Endothelial cell of umbilical vein (primary cell): ENCODE results near the gene SLC38A11. TPM values are rescaled to one million over a fixed set of nuclear protein-coding genes. Genes with fewer than 3 reads are reported as not detected.
"Not testable (repeated sequence)": the region's sequence is repeated elsewhere in the genome, so short reads cannot be mapped to it uniquely, and the experiment has no call there.

Experiments used
- BruUV-seq: library from RNA; stranded (reverse); fragments of 400-500 nt; replicated peaks from 2 replicates; lab custom pipeline; 2021; lab: Mats Ljungman, UMichigan
- CTCF ChIA-PET: fragments of 300-600, 350-600 bp; sonication (Branson Sonifier 250); formaldehyde crosslinking; loops from one replicate; lab custom pipeline; 2021; ENCODE audit warnings: antibody characterized with exemption, inconsistent platforms; lab: Charles Lee
- POLR2A ChIA-PET: fragments of 300-600, 350-600 bp; sonication (Branson Sonifier 250); formaldehyde crosslinking; loops from one replicate; lab custom pipeline; 2021; ENCODE audit warnings: antibody characterized with exemption, inconsistent platforms; lab: Charles Lee
- DNase-seq: peaks from one replicate; pipeline ENCODE4 v3.0.0-alpha.2; 2011; ENCODE audit warnings: low read depth, low spot score
- FAIRE-seq: peaks from 2 replicates; lab custom pipeline; 2011; peaks lifted over from hg19 to GRCh38; lab: Jason Lieb, UNC
- H2AFZ ChIP-seq: 2 replicates; pipeline ENCODE4 v1.6.0; 2012; ENCODE audit warnings: low read depth, low read length, control low read depth, inconsistent platforms
- H3K27ac ChIP-seq: 2 replicates; pipeline ENCODE4 v1.5.1; 2011; ENCODE audit warnings: low read depth, mild to moderate bottlenecking, control low read depth, low read length, moderate library complexity; ENCODE audit not compliant: insufficient read depth
- H3K27me3 ChIP-seq, 2 experiments: 2 replicates each; pipeline versions ENCODE4 v1.6.0 to v1.6.1; 2011; ENCODE audit warnings: low read length in 2 of 2, mixed read lengths in 1 of 2; ENCODE audit not compliant: control insufficient read depth in 2 of 2, insufficient read depth in 2 of 2
- H3K36me3 ChIP-seq, 2 experiments: 2 replicates in 1 of 2; 3 replicates in 1 of 2; pipeline ENCODE4 v1.5.1; 2011; ENCODE audit warnings: low read length in 2 of 2, mild to moderate bottlenecking in 1 of 2, moderate library complexity in 1 of 2; ENCODE audit not compliant: control insufficient read depth in 2 of 2, insufficient read depth in 2 of 2; ENCODE audit errors: extremely low read depth in 1 of 2
- H3K4me1 ChIP-seq: 3 replicates; pipeline ENCODE4 v1.5.1; 2011; ENCODE audit warnings: mild to moderate bottlenecking, low read length; ENCODE audit not compliant: control insufficient read depth, insufficient read depth; ENCODE audit errors: extremely low read depth
- H3K4me2 ChIP-seq: 2 replicates; pipeline ENCODE4 v1.6.1; 2011; ENCODE audit warnings: low read length, control low read depth, mixed read lengths; ENCODE audit not compliant: insufficient read depth
- H3K4me3 ChIP-seq, 3 experiments: fragments of 200-600 bp in 1 of 3; sonication (generic), shearing (Covaris generic) in 1 of 3; replicated peaks in 1 of 3; 2 replicates each; pipeline ENCODE4 v1.5.1; 2011 to 2016; ENCODE audit warnings: control low read depth in 3 of 3, low read length in 3 of 3, mild to moderate bottlenecking in 2 of 3, inconsistent platforms in 1 of 3, low read depth in 1 of 3, moderate library complexity in 1 of 3; ENCODE audit not compliant: insufficient read depth in 1 of 3
- H3K79me2 ChIP-seq: 2 replicates; pipeline ENCODE4 v1.6.0; 2012; ENCODE audit warnings: low read length, inconsistent platforms; ENCODE audit not compliant: control insufficient read depth, insufficient read depth
- H3K9ac ChIP-seq: replicated peaks from 2 replicates; pipeline ENCODE3; 2011; ENCODE audit warnings: low read length, control low read depth; ENCODE audit not compliant: insufficient read depth; ENCODE audit errors: extremely low read depth
- H3K9me1 ChIP-seq: replicated peaks from 3 replicates; pipeline ENCODE4 v1.6.0; 2011; ENCODE audit warnings: mild to moderate bottlenecking, low read length; ENCODE audit not compliant: control insufficient read depth, insufficient read depth; ENCODE audit errors: extremely low read depth
- H3K9me3 ChIP-seq: replicated peaks from 2 replicates; pipeline ENCODE4 v1.5.1; 2012; ENCODE audit warnings: low read length, inconsistent platforms; ENCODE audit not compliant: control insufficient read depth, insufficient read depth
- H4K20me1 ChIP-seq: replicated peaks from 2 replicates; pipeline ENCODE3; 2011; ENCODE audit warnings: mild to moderate bottlenecking, low read length; ENCODE audit not compliant: control insufficient read depth, insufficient read depth; ENCODE audit errors: extremely low read depth
- CTCF ChIP-seq, 2 donors: IDR thresholded peaks; 1 replicate in 1 of 2; 2 replicates in 1 of 2; pipeline ENCODE4 v1.5.1; 2011; ENCODE audit warnings: low read length in 2 of 2, mild to moderate bottlenecking in 2 of 2, moderate library complexity in 2 of 2, control low read depth in 1 of 2, inconsistent platforms in 1 of 2, low read depth in 1 of 2; ENCODE audit not compliant: insufficient read depth in 1 of 2; ENCODE audit errors: extremely low read depth in 1 of 2
- FOS ChIP-seq: IDR thresholded peaks from 2 replicates; pipeline ENCODE4 v1.6.1; 2011; ENCODE audit warnings: mild to moderate bottlenecking, low read length, moderate library complexity, borderline replicate concordance; ENCODE audit not compliant: insufficient read depth
- POLR2AphosphoS5 ChIP-seq: IDR thresholded peaks from 2 replicates; pipeline ENCODE4 v1.6.1; 2012; ENCODE audit warnings: low read depth, mild to moderate bottlenecking, control low read depth, low read length, moderate library complexity; ENCODE audit not compliant: insufficient read depth
- dilution Hi-C: fragments of 300-500 bp; cut with MboI; formaldehyde crosslinking; loops from one replicate; pipeline ENCODE4 v1.15.0; 2019; ENCODE audit warnings: low sequenced_read_pairs; ENCODE audit not compliant: extremely low pct_ligation_motif_present
- intact Hi-C: fragments of 100-400 bp; cut with micrococcal nuclease; formaldehyde crosslinking; loops from one replicate; pipeline ENCODE4 v1.10.0; 2022
- polyA plus RNA-seq, 4 experiments: library from polyadenylated mRNA; depleted of rRNA in 3 of 4; stranded (reverse) in 3 of 4; unstranded in 1 of 4; fragments of >200 nt; gene quantifications; 2 replicates each; pipeline versions ENCODE4 v1.2.1 to v1.2.3, GENCODE V29; 2011 to 2012; ENCODE audit warnings: missing spikeins in 1 of 4
- total RNA-seq: library from RNA; stranded (reverse); gene quantifications from 2 replicates; pipeline ENCODE4 v1.2.3, GENCODE V29; 2021

SLC38A11 gene
- total and polyA plus RNA-seq, 2 donors (not counting 3 experiments of a cell fraction or from before 2014, with no cell fraction given), result not detected

GRCh38 chr2:164992818-164993217 is 37.5 kb upstream of the SLC38A11 start:
- dilution Hi-C loops, result no loop called here
- FAIRE-seq, result peak; percentile 92

GRCh38 chr2:164992093-164992454 is 36.7 kb upstream of the SLC38A11 start:
- H3K9ac ChIP-seq, FAIRE-seq, H3K4me2 ChIP-seq, H3K9me3 ChIP-seq, H3K36me3 ChIP-seq, H3K9me1 ChIP-seq, H3K4me1 ChIP-seq, H3K4me3 ChIP-seq, POLR2A ChIA-PET, DNase-seq, H3K27me3 ChIP-seq, H3K27ac ChIP-seq, dilution Hi-C loops, BruUV-seq, H2AFZ ChIP-seq, H3K79me2 ChIP-seq, H4K20me1 ChIP-seq: not testable (repeated sequence)
- intact Hi-C loops, result loop anchor here (1.0 to 5.0 kb wide), 4 partner anchors 150 to 883 kb away; partner anchors contain the start of gene COBLL1
- CTCF ChIA-PET, result interaction anchor here (0.6 to 5.4 kb wide), 23 partner anchors 10 to 1115 kb away, joined by 3 to 186 read pairs (median 6); partner anchors contain the start of genes COBLL1 and SCN3A

More at GRCh38 chr2:164992818-164993217, 37.5 kb upstream of the SLC38A11 start:
- Histone ChIP-seq H3K4me3 (no peak overlapping the region), H3K27me3 (no peaks in the 10 kb centered on the region), H3K4me1 (no peaks in the 10 kb centered on the region), H3K4me2 (no peak overlapping the region), H3K27ac (no peak overlapping the region), H3K9me1 (no peaks in the 10 kb centered on the region), H3K36me3 (no peaks in the 10 kb centered on the region), H3K79me2 (no peaks in the 10 kb centered on the region), H3K9me3 (no peaks in the 10 kb centered on the region), H4K20me1 (no peaks in the 10 kb centered on the region), H2AFZ (no peak overlapping the region), H3K9ac (no peak overlapping the region)
- DNase-seq, result peak; percentile 71
- POLR2A ChIA-PET, result no interaction called here
- TF ChIP-seq CTCF (IDR thresholded peaks at IDR 0.05; ENCODE audit: extremely low read depth in 1 of 2, insufficient read depth in 1 of 2, low read depth in 1 of 2, low read length in 2 of 2) (peak; percentile 19 to 22), POLR2AphosphoS5 (no peak), FOS (no peak)
- CTCF ChIA-PET, result interaction anchor here (0.6 to 5.4 kb wide), 55 partner anchors 8 to 1811 kb away, joined by 3 to 186 read pairs (median 5); partner anchors contain the start of genes COBLL1, SCN1A and SCN3A
- intact Hi-C loops, result loop anchor here (1.0 to 5.0 kb wide), 6 partner anchors 151 to 882 kb away; partner anchors contain the start of genes COBLL1 and SCN3A
- BruUV-seq, result no TSS peak

- H3K4me1 ChIP-seq, H4K20me1 ChIP-seq, H3K4me3 ChIP-seq, dilution Hi-C loops, H3K9me3 ChIP-seq, H3K36me3 ChIP-seq, H3K27me3 ChIP-seq, H3K79me2 ChIP-seq, H3K9ac ChIP-seq, H3K27ac ChIP-seq, H3K4me2 ChIP-seq, H3K9me1 ChIP-seq, POLR2A ChIA-PET, H2AFZ ChIP-seq, BruUV-seq: not testable (repeated sequence)
- FAIRE-seq (peak; percentile 68), DNase-seq (peak; percentile 21)
- intact Hi-C loops, result loop anchor here (1.0 to 5.0 kb wide), 4 partner anchors 149 to 883 kb away; partner anchors contain the start of gene COBLL1
- CTCF ChIA-PET, result interaction anchor here (0.6 to 5.4 kb wide), 17 partner anchors 10 to 1115 kb away, joined by 3 to 186 read pairs (median 10); partner anchors contain the start of genes COBLL1 and SCN3A
Measured at GRCh38 chr2:164991361-164992092, 36.2 kb upstream of the SLC38A11 start.
